Stimulated activated CD8-positive, alpha-beta memory T cell treated with anti-CD3 and anti-CD28 coated beads, Interleukin-7, amount 100 ng/mL, for 4 hours (primary cell): ENCODE data around the gene VPS13D.
"Not testable (repeated sequence)": the region's sequence is repeated elsewhere in the genome, so short reads cannot be mapped to it uniquely, and the experiment has no call there.

ENCODE experiments used
- DNase-seq, 2 donors: peaks; one replicate each; pipeline ENCODE4 v3.0.0-alpha.2; 2020; ENCODE audit warnings: low read depth in 2 of 2

Gene VPS13D

GRCh38 chr1:12196641-12197482 lies 33.0 kb upstream of the VPS13D start:
- DNase-seq, result no peak

- DNase-seq, result no peak
These were observed 32.3 kb upstream of the VPS13D start for GRCh38 chr1:12197483-12197880.

- DNase-seq, result no peak
These were observed 29.6 kb upstream of the VPS13D start for GRCh38 chr1:12200208-12200607.

- peak; percentile 26 to 38 for DNase-seq
These were observed 28.3 kb upstream of the VPS13D start for GRCh38 chr1:12201352-12202189.

- no peak for DNase-seq
These were observed 27.7 kb upstream of the VPS13D start for GRCh38 chr1:12202190-12202497.

- DNase-seq, result no peak
These were observed 27.3 kb upstream of the VPS13D start for GRCh38 chr1:12202577-12202976.

- no peak for DNase-seq
These were observed 26.4 kb upstream of the VPS13D start for GRCh38 chr1:12203216-12204007.

- peak; percentile 56 to 64 for DNase-seq
These were observed 25.7 kb upstream of the VPS13D start for GRCh38 chr1:12204140-12204539.

- no peak for DNase-seq
These were observed 24.8 kb upstream of the VPS13D start for GRCh38 chr1:12204754-12205658.

- DNase-seq, result no peak
These were observed 23.6 kb upstream of the VPS13D start for GRCh38 chr1:12206238-12206637.

- DNase-seq, result no peak
These were observed 22.9 kb upstream of the VPS13D start for GRCh38 chr1:12206792-12207424.

GRCh38 chr1:12208271-12208670 lies 21.6 kb upstream of the VPS13D start:
- DNase-seq, result no peak

- DNase-seq, result peak; percentile 62 to 75
These were observed 20.9 kb upstream of the VPS13D start for GRCh38 chr1:12208764-12209494.

GRCh38 chr1:12209495-12209832 lies 20.4 kb upstream of the VPS13D start:
- no peak for DNase-seq

- DNase-seq, result no peak
These were observed 14.5 kb upstream of the VPS13D start for GRCh38 chr1:12215118-12215961.

- no peak for DNase-seq
These were observed 10.0 kb upstream of the VPS13D start for GRCh38 chr1:12219800-12220199.

GRCh38 chr1:12220890-12221289 lies 8.9 kb upstream of the VPS13D start:
- no peak for DNase-seq

- DNase-seq, result not testable (repeated sequence)
These were observed 7.1 kb upstream of the VPS13D start for GRCh38 chr1:12222700-12223099.

GRCh38 chr1:12224092-12224491 lies 5.7 kb upstream of the VPS13D start:
- not testable (repeated sequence) for DNase-seq
